ENCODE measurements around the gene PELI2. TPM values are rescaled to one million over a fixed set of nuclear protein-coding genes. Genes with fewer than 3 reads are reported as not detected.

PELI2 gene
- total RNA-seq, 2 donors from 2014 or later: 4.4 to 7.0 TPM

DNA sequence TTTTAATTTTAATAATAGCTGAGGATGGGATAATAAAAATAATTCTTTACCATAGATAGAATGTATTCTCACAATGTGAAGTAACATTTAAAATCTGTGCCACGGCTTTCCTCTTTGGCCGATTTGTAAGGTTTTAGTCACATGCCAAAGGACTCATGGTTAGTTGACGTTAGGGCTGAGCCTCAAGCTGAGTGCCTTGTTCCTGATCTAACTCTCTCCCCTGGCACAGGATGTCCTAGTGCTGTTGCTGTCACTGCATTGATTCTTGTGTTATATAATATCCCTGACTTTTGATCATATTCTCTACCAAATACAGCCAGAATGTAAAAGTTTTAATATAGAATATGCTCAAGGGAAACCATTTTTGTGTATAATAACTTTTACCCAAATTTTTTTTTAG, 144.3 kb downstream of the PELI2 start:
- TF ChIP-seq CTCF (IDR thresholded peaks at IDR 0.05): no peak
- Histone ChIP-seq H3K4me1 (no peaks in the 10 kb centered on the region), H3K4me3 (no peak overlapping the region), H3K27ac (no peak overlapping the region), H3K9me3 (peaks cover 0 to 6% of the 10 kb centered on the region in 2 donors), H3K36me3 (no peaks in the 10 kb centered on the region), H3K27me3 (no peaks in the 10 kb centered on the region)
- DNase-seq (ENCODE audit: low spot score): no peak

GRCh38 chr14:56268039-56268438, 149.8 kb downstream of the PELI2 start:
- no peak for DNase-seq (ENCODE audit: low spot score)
- H3K27ac ChIP-seq: no peak overlapping the region
- no peaks in the 10 kb centered on the region for H3K36me3 ChIP-seq
- H3K27me3 ChIP-seq: no peaks in the 10 kb centered on the region
- no peaks in the 10 kb centered on the region for H3K4me1 ChIP-seq
- H3K4me3 ChIP-seq: no peak overlapping the region
- no peak for TF ChIP-seq CTCF (IDR thresholded peaks at IDR 0.05)
- H3K9me3 ChIP-seq: no peaks in the 10 kb centered on the region

DNA sequence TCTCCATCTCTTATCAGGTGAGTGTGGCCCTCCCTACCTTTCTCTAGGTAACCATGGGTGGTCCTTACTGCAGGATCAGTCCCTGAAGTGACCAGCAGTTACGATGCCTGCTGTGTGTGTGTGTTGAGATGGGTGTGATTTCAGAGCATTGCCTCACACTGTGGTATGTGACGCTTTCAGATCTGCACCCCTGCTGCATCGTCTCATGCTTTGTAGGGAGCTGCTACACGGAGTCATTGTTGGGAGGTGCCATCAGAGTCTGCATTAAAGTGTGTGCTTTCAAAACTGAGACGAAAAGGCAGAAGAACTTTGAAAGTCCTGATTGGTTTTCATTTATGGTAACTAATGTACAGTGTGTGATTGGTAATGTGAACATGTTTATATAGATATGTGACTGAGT, 150.5 kb downstream of the PELI2 start:
- no peak for DNase-seq (ENCODE audit: low spot score)
- TF ChIP-seq CTCF (IDR thresholded peaks at IDR 0.05): no peak
- no peaks in the 10 kb centered on the region for H3K36me3 ChIP-seq

GRCh38 chr14:56270921-56271320, 152.7 kb downstream of the PELI2 start:
- Histone ChIP-seq H3K27ac (no peak overlapping the region), H3K4me1 (no peaks in the 10 kb centered on the region), H3K27me3 (no peaks in the 10 kb centered on the region), H3K4me3 (no peak overlapping the region), H3K36me3 (no peaks in the 10 kb centered on the region), H3K9me3 (no peaks in the 10 kb centered on the region)
- no peak for DNase-seq (ENCODE audit: low spot score)
- no peak for TF ChIP-seq CTCF (IDR thresholded peaks at IDR 0.05)

More for the DNA sequence above, 150.5 kb downstream of the PELI2 start:
- Histone ChIP-seq H3K27ac (no peak overlapping the region), H3K9me3 (no peaks in the 10 kb centered on the region), H3K4me3 (no peak overlapping the region), H3K4me1 (no peaks in the 10 kb centered on the region), H3K27me3 (no peaks in the 10 kb centered on the region)

GRCh38 chr14:56271970-56272369, 153.8 kb downstream of the PELI2 start:
- no peak overlapping the region for H3K27ac ChIP-seq
- no peak for TF ChIP-seq CTCF (IDR thresholded peaks at IDR 0.05)
- no peaks in the 10 kb centered on the region for H3K9me3 ChIP-seq
- H3K4me3 ChIP-seq: no peak overlapping the region
- no peaks in the 10 kb centered on the region for H3K27me3 ChIP-seq
- H3K4me1 ChIP-seq: no peaks in the 10 kb centered on the region
- H3K36me3 ChIP-seq: no peaks in the 10 kb centered on the region
- DNase-seq (ENCODE audit: low spot score): no peak

GRCh38 chr14:56273155-56273554, 154.9 kb downstream of the PELI2 start:
- Histone ChIP-seq H3K27ac (no peak overlapping the region), H3K27me3 (no peaks in the 10 kb centered on the region), H3K36me3 (no peaks in the 10 kb centered on the region), H3K9me3 (no peaks in the 10 kb centered on the region), H3K4me1 (no peaks in the 10 kb centered on the region), H3K4me3 (no peak overlapping the region)
- TF ChIP-seq CTCF (IDR thresholded peaks at IDR 0.05): no peak
- DNase-seq (ENCODE audit: low spot score): no peak

Measured in right atrium auricular region (tissue), 2 donors.